GM21529 (cell line): Measurements from ENCODE around the gene SENP2.
"Not testable (repeated sequence)": the region's sequence is repeated elsewhere in the genome, so short reads cannot be mapped to it uniquely, and the experiment has no call there.

ENCODE experiments used
- ATAC-seq: cut with Tn5 transposase; IDR thresholded peaks from one replicate; pipeline ENCODE4 v1.9.1; 2021; ENCODE audit not compliant: unreplicated experiment

The SENP2 gene

DNA sequence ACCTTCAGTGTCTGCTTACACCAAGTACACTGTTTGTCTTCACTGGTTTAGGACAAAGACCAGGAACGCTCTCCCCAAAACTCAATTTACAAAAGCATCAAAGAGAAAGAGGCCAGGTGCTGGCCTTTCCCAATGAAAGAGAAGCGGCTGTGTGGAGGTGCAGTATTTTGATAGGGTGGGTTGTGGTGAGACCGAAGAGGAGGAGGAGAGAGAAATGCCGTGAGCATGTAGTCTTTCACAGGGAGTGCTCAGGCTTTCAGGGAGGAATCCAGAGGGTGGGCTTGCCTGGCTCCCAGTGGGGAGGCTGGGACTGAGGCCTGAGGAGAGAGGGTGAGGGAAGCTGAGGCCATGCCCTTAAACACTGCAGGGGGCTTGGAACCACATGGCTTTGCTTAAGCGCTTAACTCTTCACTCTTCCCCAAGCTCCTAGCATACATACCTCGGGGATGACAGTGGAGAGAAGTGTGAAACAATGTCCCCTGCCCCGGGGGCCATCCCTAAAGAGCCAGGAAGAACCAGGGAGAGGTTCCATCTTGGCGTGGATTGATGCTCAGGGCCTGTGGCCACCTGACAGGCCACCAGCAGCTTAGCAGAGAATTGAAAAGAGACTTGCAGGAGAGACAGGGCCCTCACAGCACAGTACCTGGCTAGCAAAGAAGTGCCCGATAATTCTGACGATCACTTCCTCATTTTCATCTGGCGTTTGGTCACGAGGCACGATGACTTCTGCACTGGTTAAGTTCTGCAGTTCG is 60.5 kb downstream of the SENP2 start:
- peak; percentile 59 for ATAC-seq

DNA sequence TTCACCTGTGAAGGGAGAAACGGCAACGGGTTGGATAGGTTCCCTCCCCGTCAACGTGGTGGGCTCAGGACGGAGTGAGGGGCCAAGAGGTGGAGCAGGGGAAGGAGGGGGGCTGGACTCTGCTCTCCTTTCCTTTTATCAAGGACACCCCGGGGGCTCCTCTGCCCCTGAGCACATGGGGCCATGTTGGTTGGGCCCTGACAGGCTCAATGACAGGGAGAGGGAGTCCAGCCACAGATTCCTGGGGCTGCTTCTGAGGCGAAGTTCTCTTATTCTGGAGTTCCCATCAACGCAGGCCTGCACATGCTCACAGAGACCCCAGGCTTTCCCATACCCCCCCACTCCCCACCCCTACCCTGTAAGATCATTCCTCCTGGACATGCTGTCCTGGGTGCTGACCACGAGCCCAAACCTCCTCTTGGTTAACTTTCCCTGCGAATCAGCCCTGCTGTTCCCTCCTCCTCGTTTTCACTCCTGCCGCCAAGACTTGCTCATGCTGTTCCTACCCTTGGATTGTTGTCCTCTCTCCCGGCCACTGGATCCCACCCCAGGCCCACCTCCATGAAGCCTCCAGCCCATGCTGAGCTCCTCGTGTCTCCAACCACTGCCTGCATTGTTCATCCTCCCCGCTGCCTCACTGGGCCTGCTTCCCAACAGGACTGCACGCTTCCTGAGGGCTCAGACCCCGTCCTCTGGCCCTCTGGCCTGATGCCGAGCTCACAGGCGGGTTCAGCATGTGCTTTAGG is 61.2 kb downstream of the SENP2 start:
- no peak for ATAC-seq

DNA sequence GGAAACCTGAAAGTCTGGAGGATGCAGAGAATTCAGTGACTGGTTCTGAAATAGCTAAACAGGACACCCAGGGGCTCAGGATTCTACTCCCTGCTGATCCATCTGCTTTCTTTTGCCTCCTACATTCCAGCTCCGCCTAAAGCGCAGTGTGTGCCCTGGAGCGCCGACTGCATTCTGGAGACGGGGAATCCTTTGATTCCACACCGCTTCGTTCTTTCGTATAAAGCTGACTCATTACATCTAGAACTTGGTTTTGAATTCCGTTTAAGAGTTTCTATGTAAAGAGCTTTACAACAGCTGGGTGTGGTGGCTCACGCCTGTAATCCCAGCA is 61.8 kb downstream of the SENP2 start:
- ATAC-seq: no peak

DNA sequence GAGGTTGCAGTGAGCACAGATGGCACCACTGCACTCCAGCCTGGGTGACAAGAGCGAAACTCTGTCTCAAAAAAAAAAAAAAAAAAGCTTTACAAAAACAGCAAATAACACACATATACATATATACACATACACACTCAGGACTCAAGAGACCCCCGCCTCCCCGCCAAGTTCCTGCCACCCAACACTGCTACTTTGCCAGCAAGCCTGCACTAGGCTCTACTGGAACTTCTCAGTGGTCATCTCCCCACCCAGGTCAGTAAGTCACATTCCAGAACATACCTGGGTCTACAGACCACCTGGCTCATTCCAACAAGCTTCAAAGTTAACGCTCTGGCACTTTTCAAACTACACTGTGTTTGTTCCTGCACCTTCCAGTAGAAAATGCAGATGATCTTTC is 62.3 kb downstream of the SENP2 start:
- ATAC-seq: no peak

DNA sequence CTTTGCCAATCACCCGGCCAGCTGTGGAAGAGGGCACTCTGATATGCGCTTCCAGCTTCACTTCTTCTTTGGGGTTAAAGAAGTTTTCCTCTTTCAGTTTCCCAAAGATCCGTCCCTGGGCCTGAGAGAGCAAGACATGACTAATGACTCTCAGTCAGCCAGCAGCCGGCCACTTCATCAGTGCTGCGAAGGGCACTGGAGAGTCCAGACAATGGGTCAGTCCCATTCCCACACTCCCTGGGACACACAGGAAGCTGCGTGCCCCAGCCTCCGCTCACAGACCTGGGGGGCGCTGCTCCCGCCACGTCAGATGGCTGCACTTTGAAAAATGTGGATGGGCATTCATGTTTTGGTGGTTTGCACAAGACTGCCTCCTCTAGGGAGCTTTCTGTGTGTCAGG is 63.3 kb downstream of the SENP2 start:
- no peak for ATAC-seq

DNA sequence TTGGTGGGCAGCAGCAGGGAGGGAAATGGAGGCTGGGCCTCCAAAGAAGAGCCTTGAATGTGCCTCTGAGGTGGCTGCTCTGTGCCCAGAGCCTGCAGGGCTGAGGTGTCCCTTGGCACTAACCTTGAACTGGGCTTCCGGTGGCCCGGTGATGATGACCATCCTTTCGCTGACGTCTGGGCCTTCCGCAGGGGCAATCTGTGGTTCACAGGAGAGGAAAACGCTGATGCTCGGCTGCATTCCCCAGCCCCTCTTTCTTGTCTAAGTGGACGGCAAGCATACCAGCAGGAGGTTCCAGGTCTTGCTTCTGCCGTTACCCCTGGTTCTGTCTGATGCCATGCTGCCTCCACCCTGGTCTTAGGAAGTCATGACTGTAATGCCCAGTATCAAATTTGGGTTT is 65.9 kb downstream of the SENP2 start:
- ATAC-seq: no peak

DNA sequence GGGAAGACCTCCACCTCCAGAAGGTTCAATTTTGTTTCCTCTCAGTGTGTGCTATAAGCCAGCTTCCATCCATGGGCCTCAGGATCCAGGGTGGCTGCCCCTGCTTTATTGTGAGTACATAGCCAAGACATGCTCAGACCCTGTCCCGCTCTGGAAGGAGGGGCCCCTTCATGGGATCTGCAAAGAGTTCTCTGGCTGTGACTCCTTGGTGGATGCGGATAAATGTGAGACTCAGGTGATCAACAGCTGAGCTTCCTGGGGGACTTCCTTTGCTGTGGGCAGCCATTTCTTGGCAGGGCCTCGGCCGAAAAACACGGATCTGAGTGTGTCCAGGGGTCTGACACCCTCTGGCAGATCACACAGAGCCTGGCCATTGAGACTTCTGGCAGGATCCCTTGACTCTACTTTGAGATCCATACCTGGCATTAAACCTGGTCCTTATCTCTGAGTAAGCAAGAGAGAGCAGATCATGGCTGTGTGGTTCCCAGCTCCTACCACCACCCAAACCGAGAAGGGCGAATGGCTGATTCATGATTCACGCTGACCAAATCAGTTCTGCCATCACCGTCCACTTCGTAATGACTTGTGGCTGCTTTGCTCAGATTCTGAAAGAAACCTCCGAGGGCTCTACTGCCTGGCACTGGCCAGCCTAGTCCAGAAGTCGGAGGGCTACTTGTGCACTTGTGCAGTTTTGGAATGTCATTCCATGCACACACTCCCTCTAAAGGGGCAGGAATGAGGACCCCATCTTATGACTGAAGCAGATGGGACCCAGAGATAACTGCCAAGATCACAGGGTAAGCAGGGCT is 68.1 kb downstream of the SENP2 start:
- ATAC-seq: no peak

DNA sequence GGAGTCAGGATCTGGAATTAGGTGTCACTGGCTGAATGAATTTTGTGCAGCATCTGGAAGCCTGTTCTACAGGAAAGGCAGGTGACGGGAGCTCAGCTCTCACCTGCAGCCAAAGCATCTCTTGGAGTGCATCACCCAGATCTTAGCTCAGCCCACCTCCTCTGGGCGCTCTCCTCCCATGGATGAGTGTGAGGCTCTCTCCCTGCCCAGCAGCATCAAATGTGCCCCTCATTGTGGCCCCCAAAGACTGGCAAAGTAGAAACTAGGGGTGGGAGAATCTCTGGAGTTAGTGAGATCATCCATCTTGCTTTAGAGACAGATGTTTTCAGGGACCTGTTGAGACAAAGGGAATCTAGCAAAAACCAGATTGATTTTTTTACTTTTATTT is 68.7 kb downstream of the SENP2 start:
- no peak for ATAC-seq

DNA sequence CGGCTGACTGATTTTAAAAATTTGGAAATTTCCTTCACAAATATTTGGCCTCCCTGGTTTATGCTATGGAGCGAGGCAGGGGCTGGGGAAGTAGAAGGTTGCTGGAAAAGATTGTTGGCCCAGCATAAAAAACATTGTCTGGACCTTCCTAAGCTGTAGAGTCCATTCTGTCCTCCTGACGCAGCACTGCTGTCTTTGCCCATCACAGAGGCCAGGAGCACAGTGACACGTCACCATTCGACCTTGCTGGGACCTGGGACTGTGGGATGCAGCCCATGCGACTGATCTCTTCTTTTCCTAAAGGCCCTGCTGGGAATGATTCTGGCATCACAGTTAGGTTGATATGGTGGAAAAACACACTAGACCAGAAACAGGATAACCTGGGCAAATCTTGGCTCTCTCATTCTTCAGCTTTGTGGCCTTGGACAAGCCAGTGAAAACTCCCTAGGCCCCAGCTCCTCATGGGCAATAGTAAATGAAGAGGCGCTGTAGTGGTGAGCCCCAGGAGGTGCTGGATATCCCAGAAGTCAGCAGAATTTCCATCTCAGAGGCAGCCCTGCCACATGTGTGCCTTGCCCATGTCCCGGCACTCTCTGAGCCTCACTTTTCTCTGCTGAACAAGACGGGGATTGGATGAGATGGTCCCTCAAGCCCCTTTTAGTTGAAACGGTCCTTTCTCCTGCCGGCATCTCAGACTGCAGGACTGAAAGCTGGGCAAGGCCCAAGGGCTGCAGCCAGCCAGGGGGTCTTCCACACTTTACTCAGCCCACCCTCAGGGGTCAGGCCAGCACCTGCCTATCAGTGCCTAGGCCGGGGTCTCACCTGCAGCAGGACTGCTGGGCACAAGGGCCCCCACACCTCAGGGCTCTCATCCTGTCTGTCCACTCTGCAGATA is 69.6 kb downstream of the SENP2 start:
- ATAC-seq: no peak

DNA sequence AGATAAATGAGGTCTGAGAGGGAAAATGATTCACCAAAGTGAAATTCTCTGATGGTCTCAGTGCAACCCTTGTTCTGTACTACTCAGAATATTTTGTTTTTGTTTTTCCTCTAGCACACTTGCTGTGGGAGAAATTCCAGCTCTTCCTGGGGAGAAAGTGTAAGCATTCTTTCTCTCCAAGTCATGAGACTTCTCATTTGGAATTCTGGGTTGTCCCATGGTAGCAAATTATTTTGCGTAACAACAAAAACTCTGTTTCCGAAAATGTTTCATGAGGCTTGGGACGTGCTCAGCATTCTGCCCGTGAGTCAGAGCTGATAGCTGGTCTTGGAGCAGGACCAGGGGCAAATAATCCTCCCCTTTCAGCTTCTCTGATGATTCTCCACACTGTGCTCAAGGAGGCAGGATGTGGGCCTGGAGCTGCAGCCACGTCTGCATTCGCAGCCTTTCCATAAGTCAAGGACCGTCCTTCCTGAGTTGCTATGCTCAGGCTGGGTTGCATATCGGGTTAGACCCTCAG is 70.3 kb downstream of the SENP2 start:
- ATAC-seq: no peak

DNA sequence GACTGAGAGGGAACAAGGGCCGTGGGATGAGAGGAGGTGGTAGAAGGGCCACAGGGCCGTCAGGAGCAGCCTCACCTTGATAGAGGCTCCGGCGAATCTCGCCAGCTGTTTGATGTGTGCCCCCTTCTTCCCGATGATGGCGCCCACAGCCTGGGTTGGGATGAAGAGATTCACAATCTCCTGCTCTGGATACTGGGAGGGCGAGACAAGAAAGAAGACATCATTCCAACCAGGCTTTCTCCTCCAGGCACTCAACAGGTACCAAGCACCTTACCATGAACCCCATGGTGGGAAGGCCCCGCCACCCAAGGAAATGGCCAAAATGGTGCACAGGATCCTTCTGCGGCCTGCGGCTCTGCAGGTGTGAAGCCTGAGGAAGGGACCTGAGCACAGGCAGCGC is 71.1 kb downstream of the SENP2 start:
- no peak for ATAC-seq

DNA sequence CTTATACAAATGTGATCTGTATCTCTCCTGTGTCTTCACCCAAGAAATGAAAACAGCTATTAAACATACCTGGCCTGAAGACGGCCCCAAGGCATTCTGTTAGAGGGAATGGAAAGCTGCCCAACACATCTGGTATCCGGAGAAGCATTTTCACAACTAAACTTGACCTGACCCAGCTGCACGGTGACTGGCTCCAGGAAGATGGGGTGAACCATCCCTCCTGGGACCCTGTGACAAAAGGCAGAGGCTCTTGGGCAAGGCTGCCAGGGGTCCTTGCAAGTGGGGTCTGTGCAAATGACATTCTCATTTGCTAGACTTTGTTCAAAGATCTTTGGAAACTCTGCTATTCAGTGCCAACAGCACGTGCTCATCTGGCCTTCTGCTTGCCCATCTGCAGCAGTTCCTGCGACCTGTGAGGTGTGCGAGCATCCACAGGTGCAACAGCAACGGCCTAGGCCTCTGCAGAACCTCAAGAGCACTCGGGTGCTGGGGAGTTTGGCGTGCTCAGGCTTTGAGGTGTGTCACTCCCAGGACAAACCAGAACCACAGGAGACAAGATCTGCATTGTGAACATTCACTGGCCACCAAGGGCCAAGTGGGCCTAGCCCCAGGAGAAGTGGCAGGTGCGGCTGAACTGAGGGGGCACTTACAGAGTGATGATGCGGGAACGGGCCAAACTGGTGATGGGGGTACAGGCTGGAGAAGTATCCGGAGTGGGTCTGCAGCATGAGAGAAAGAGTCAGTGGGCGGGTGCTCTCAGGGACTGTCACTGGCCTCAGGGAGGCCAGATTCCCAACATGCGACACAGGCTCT is 71.8 kb downstream of the SENP2 start:
- no peak for ATAC-seq

DNA sequence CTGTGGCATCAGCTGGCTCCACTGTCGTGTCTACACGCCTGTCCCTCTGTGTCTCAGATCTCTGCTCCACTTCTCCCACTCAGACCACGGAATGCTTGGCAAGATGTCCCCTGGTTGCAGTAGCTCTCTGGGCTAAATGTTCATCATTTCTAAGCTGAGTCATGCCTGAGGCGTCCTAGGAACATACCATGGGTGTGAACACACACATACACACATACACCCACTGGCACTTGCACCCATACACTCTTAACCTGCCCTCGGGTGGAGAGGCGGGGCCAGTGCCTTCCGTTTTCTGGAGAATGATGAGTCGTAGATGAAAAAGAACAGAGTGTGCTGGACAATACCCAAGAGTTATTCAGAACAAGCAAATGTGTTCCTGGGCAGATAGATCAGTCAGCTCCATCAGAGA is 72.4 kb downstream of the SENP2 start:
- ATAC-seq: no peak

DNA sequence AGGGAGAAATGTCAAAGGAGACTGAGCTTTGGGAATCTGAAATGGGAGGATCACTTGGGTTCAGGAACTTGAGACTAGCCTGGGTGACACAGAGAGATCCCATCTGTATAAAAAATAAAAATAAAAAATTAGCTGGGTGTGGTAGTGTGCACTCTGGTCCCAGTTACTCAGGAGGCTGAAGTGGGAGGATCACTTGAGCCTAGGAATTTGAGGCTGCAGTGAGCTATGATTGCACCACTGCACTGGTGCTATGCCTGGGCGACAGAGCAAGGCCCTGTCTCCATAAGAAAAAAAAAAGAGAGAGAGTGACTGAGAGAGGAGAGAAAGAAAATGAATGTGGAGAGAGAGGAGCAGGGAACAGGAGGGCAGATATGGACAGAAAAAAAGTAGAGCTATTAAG is 72.8 kb downstream of the SENP2 start:
- ATAC-seq: no peak

DNA sequence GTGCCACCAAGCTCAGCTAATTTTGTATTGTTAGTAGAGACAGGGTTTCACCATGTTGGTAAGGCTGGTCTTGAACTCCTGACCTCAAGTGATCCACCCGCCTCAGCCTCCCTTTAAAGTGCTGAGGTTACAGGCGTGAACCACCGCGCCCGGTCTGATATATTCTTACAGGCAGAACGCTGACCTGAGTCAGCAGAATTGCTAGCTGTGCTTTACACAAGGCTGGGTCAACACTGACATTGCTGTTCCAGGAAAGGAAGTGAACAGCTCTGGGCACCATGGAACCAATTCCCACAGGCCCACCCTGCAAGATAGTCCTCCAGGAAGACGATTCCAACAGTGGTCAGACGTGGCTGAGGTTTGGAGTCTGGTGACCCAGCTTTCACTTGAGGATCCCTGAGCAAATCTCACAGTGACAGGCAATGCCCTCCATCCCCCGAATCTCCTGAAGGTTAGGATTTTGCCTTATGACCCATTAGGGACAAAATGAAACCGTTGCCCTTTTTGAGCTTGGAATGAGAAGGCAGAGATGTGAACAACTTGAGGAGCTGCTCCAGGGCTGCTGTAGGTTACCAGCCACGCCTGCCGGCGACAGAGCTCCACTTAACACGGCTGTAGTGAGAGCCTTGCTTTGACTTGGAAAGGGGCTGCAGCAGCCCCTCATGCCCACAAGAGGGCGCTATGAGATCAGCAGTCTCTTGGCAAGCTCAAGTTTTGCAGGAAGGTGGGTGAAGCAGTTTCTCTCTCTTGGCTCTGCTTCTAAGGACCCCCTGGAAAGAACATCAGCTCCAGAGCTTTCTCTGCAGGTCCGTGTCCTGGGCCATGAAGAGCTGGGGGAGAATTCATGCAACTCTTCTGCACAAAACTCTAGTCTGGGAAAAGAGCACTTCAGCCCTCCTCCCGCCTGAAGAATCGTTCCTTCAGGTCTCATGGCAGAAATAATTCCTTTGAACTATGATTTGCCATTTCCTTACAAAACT is 74.1 kb downstream of the SENP2 start:
- peak; percentile 80 for ATAC-seq

DNA sequence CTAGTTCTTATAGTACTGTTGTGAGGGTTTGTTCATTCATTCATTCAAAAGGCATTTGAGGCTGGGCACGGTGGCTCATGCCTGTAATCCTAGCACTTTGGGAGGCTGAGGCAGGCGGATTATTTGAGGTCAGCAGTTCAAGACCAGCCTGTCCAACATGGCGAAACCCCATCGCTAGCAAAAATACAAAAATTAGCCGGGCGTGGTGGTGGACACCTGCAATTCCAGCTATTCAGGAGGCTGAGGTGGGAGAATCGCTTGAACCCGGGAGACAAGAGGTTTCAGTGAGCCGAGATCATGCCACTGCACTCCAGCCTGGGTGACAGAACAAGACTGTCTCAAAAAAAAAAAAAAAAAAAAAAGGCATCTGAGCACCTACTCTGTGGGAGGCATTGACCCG is 75.2 kb downstream of the SENP2 start:
- ATAC-seq: not testable (repeated sequence)

DNA sequence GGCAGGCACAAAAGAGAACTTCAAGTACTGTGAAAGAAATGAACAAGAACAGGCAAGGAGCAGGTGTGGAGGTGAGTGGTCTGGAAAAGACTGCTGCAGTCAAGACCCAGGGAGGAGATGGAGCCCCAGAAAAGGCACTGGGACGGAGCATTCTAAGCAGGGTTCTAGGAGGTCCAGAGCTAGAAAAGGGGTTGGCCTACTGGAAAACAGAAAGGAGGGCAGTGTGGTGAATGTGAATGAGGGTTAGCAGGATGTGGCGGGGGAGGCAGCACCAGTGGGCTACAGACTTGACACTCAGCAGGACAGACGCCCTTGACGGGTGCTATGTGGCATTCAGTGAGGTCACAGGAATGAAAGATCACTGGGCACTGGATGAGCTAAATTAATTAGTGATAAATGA is 75.7 kb downstream of the SENP2 start:
- ATAC-seq: no peak

DNA sequence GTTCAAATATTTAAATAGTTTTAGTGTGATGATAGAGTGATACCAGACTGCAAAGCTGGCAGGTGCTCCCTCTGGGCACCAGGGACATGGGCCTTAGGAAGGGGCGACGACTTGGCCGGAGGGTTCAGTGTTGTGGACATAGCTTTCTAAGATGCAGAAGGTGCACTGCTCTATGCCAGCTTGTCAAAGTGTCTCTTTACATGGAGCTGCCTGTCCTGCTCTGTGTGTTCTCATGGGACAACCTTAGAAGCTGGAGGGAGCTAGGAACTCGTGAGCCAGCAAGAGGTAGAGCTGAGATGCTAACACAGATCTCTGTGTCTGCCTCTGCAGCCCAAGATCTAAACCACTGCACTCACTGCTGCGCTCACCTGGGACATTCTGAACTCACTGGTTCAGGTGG is 77.8 kb downstream of the SENP2 start:
- ATAC-seq: no peak

DNA sequence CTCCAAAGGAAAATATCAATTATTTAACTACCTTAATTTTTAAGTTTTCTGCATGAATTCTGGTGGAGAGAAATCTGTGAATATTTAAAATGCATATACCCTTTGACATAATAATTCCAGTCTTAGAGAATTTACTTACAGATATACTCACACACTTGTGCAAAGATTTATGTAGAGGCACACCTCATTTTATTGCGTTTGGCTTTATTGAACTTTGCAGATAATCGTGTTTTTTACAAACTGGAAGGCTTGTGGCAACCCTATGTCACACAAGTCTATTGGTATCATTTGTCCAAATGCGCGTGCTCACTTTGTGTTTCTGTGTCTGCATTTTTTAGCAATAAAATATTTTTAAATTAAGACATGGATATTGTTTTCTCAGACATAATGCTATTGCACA is 81.5 kb downstream of the SENP2 start:
- no peak for ATAC-seq
